ENCODE measurements around the gene SCRN1.

The SCRN1 gene

DNA sequence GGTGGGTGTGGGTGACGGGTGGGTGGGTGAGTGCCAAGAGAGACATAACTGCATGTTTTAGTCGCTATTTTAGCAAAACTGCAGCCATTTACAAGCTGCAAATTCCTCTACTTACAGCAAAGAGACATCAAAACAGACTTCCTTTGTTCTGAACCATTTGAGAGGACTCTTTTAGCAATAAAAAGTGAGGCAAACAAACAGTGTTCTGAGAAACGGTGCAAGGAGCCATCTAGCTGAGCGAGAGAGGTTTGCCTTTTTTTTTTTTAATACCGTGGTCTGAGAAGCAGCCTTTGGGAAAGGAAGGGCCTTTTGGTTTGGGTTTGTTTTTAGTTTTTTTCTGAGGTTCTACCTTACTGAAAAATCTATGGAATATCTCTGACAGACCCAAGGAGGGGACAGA, 62.9 kb downstream of the SCRN1 start:
- DNase-seq (ENCODE audit: low read depth in 2 of 2), result no peak

DNA sequence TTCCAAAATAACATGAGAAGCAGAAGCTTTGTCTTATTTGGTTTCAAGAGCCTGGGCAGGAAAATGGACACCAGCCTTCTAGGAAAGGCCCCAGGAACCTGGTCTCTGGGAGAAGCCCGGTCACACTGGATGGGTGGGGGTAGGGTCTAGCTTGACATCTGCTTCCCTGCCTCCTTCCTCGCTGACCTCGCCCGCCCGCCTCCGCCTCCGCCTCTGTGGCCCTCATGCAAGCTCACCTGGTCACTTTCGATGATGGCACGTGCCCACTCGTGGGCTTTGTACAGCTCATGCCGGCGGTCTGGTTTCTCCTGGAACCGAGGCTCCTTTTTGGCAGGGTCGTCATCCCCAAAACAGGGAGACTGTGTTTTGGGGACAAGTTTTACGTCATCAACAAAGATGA, 63.4 kb downstream of the SCRN1 start:
- no peak for DNase-seq (ENCODE audit: low read depth in 2 of 2)

DNA sequence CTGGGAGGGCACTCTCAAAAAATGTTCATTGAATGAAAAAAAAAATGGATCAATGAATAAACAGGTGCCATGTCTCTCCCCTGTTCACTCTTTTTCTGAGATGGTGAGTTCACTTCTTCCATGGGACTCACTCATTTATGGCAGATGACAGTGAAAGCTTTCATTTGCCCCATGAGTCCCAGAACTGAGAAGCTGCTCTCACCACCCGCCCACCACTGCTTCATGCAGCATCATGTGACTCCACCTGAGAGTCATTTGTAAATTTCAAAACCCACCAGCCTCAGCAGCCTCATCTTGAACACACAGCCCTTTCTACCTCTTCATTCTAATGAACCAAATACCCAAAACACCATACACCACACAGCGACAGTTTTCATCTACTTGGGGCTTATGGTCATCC, 64.9 kb downstream of the SCRN1 start:
- DNase-seq (ENCODE audit: low read depth in 2 of 2), result no peak

DNA sequence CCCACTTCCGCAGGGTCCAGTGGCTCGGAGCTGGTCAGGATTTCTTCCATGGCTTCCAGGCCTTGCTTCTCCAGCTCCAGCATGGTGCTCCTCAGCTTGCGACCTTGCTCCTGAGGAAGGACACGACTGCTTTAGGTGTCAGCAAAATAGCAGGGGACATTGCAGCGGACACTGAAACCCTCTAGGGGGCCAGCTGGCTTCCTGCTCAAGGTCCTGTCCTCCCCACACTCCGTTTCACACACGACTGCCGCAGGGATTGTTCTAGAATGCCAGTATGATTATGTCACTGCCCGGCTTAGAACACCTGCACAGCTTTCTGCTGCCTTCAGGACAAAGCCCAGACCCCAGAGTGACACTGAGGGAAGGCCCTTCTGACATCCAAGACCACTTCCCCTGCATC, 65.6 kb downstream of the SCRN1 start:
- no peak for DNase-seq (ENCODE audit: low read depth in 2 of 2)

- no peak for DNase-seq (ENCODE audit: low read depth in 2 of 2)
Observed at GRCh38 chr7:29922921-29923700, 66.5 kb downstream of the SCRN1 start.

DNA sequence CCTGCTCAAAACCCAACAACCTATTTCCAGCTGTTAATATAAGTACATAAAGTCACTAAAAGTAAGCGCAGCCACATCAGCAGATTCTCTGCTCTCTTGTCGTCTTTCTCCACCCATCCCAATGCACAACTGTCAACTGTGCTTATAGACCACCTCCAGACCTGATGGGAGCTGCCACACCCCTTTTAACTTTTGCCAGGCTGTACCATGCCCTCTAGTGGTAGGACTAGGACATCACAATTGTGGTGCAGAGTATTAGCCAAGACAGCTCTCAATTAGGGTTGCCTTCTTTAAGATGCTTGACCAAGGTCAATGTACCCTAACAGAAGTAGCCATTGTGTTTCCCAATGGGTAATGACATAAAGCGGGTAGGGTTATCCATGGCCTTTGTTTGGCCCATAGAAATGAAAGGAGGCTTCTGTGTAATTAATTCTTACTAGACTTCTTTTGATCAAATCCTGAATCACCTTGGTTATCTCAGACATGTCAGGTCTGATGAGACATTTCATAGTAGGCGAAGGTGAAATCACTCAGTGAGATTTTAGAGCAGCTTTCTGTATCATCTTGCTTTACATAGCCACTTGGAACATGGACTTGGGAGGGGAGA, 68.1 kb downstream of the SCRN1 start:
- DNase-seq (ENCODE audit: low read depth in 2 of 2), result peak; percentile 7 to 24

DNA sequence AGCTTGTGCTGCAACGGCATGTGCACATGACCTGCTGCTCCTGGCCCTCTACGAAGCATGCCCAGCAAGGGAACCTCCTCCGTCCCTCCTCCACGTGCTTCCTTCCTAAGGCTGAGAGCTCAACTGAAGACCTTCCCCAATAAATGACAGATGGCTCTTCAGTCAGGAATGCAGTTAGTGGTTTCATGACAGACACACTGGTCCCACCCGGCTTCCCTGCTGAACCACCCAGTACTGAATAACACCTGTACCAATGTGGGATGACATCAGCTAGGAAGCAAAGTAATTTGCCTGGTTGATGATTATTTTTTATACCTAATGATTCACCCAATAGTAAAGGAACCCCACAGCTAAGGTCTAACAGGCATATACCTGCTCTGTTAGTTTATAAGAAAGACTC, 69.1 kb downstream of the SCRN1 start:
- no peak for DNase-seq (ENCODE audit: low read depth in 2 of 2)

GRCh38 chr7:29919790-29920189, 69.8 kb downstream of the SCRN1 start:
- no peak for DNase-seq (ENCODE audit: low read depth in 2 of 2)

DNA sequence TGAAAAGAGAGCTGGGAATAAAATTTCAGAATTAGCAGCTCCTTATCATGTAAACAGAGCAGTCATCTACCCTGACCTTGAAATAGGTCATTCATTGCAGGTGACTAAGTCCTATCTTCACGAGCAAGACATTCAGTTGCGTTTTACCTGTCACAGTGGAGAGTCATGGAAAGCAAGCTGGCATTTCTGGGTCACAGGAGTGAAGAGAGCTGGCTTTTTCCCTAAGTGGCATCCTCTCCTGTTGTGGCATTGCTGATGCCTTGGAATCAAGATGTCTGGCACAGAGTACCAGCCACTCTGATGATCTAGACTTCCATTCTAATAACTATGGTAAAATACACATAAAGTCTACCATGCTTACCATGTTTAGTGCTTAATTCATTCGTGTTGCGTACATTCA, 70.8 kb downstream of the SCRN1 start:
- no peak for DNase-seq (ENCODE audit: low read depth in 2 of 2)

GRCh38 chr7:29917641-29918040, 72.0 kb downstream of the SCRN1 start:
- no peak for DNase-seq (ENCODE audit: low read depth in 2 of 2)

GRCh38 chr7:29915481-29916215, 74.0 kb downstream of the SCRN1 start:
- DNase-seq (ENCODE audit: low read depth in 2 of 2), result no peak

- DNase-seq (ENCODE audit: low read depth in 2 of 2), result no peak
Observed at GRCh38 chr7:29914180-29914579, 75.4 kb downstream of the SCRN1 start.

- DNase-seq (ENCODE audit: low read depth in 2 of 2), result no peak
Observed at GRCh38 chr7:29906200-29907022, 83.2 kb downstream of the SCRN1 start.

DNA sequence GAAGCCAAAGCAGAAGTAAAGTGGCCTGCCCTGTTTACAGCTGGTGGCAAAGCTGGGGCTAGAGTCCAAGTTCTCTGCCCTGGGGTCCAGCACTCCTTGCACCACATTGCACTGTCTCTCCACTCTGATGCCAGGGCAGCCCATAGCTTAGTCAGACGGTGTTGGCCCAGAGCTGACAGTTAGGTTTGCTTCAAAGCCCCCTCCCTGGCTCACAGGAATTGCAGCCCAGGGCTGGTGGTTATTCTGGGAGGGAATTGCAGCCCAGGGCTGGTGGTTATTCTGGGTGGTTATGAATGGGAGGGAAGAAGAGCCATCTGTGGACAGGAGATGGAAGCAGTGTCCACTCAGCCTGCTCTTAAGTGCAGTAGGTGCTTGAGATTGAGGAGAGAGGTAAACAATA, 88.9 kb downstream of the SCRN1 start:
- DNase-seq (ENCODE audit: low read depth in 2 of 2), result no peak

DNA sequence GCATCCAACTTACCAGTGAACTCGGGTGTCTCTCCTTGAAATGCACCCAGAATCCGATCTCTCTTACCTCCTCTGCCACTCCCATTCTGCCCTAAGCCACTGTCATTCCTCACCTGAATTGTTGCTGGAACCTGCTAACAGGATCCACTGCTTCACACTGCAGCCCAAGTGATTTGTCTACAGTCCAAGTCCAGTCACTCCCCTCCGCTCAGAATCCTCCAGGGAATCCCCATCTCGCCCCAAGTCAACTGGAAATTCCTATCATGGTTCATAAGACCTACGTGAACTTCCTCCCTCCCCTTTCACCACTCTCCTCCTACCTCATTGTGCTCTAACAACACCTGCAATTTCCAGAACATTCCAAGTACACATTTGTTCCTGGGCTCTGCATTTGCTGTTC, 91.3 kb downstream of the SCRN1 start:
- DNase-seq (ENCODE audit: low read depth in 2 of 2), result no peak

DNA sequence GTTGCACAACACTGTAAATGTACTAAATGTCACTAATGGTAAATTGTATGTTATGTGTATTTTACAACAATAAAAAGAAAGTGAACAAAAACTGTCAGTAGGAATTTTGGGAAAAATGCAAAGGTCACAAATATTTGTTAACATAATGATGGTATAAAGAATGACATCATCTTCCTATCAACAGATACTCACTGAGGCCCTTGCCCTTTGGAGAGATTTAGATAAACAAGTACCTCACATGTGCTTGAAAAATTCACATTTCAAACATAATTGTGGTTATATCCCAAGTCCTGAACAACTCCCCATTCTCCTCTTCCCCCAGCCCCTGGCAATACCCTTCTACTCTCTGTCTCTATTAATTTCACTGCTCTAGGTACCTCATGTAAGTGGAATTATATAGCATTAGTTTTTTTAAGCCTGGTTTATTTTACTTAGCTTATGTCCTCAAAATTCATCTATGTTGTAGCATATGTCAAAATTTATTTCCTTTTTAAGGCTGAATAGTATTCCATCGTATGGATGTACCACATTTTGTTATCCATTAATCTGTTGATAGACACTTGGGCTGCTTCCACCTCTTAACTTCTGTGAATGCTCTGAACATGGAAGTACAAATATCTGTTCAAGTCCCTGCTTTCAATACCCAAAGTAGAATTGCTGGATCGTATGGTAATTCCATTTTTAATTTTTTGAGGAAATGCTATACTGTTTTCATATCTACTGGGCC, 92.8 kb downstream of the SCRN1 start:
- DNase-seq (ENCODE audit: low read depth in 2 of 2), result no peak

DNA sequence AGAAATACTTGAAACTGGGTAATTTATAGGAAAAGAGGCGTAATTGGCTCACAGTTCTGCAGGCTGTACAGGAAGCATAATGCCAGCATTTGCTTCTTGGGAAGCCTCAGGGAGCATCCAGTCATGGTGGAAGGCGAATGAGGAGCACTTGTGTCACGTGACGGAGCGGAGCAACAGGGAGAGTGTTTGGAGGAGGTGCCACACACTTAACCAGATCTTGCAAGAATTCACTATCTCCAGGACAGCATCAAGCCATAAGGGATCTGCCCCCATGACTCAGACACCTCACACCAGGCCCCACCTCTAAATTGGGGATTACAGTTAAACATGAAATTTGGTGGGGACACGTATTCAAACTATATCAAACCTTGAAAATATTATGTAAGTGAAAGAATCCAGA, 94.0 kb downstream of the SCRN1 start:
- DNase-seq (ENCODE audit: low read depth in 2 of 2), result no peak

GRCh38 chr7:29894256-29894655, 95.3 kb downstream of the SCRN1 start:
- no peak for DNase-seq (ENCODE audit: low read depth in 2 of 2)

DNA sequence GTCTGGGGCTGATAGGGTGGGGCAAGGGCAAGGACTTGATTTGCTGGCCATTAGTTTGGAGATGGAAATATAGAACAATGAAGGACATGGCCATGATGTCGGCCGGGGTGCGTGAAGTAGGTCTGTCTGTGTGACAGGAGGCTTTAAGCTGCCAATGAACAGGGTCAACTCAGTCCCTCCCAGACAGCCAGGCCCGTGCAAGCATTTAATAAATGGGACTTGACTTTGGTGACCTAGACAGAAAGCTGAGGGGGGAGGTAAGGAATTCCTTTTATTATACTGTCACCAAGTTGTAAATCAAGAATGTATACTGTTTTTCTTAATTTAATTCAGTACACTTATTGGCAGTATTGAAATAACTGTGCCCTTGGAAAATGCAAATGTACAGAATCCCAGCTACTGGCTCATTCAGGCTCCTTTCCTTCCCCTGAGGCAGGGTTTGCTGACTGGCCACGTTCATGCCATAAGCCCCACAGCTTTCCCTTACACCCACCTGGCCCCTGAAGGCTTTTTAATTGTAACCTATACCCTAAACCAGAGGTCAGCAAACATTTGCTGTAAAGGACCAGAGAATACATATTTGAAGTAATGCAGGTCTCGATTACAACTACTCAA, 96.1 kb downstream of the SCRN1 start:
- DNase-seq (ENCODE audit: low read depth in 2 of 2), result no peak

GRCh38 chr7:29892231-29892630, 97.4 kb downstream of the SCRN1 start:
- DNase-seq (ENCODE audit: low read depth in 2 of 2), result no peak

GRCh38 chr7:29891766-29892165, 97.8 kb downstream of the SCRN1 start:
- DNase-seq (ENCODE audit: low read depth in 2 of 2), result no peak
